ENCODE measurements around the gene CDC42EP1. TPM values are rescaled to one million over a fixed set of nuclear protein-coding genes. Genes with fewer than 3 reads are reported as not detected.
"Not testable (repeated sequence)": the region's sequence is repeated elsewhere in the genome, so short reads cannot be mapped to it uniquely, and the experiment has no call there.

Gene CDC42EP1
- total and polyA plus RNA-seq, 8 donors = 30.8 to 84.3 (median 49.8) TPM

DNA sequence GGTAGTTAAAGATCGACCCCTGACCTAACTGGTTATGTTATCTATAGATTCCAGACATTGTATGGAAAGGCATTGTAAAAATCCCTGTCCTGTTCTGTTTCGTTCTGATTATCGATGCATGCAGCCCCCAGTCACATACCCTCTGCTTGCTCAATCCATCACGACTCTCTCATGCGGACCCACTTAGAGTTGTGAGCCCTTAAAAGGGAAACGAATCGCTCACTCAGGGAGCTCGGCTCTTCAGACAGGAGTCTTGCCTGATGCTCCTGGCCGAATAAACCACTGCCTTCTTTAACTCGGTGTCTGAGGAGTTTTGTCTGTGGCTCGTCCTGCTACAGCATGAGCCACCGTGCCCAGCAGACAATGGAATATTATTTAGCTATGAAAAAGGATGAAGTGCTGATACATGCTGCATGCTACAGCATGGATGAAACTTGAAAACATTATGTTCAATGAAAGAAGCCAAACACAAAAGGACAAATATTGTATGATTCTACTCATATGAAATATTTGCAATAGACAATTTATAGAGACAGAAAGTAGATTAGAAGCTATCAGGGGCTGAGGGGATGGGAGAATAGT is 31.6 kb downstream of the CDC42EP1 start:
- no peaks in the 10 kb centered on the region for H3K36me3 ChIP-seq
- ATAC-seq (no peak), DNase-seq (no peak)
- H3K27ac ChIP-seq = peak overlapping the region in 1 of 2 donors; percentile 76
- H3K27me3 ChIP-seq = no peaks in the 10 kb centered on the region
- TF ChIP-seq, protein P1, sequence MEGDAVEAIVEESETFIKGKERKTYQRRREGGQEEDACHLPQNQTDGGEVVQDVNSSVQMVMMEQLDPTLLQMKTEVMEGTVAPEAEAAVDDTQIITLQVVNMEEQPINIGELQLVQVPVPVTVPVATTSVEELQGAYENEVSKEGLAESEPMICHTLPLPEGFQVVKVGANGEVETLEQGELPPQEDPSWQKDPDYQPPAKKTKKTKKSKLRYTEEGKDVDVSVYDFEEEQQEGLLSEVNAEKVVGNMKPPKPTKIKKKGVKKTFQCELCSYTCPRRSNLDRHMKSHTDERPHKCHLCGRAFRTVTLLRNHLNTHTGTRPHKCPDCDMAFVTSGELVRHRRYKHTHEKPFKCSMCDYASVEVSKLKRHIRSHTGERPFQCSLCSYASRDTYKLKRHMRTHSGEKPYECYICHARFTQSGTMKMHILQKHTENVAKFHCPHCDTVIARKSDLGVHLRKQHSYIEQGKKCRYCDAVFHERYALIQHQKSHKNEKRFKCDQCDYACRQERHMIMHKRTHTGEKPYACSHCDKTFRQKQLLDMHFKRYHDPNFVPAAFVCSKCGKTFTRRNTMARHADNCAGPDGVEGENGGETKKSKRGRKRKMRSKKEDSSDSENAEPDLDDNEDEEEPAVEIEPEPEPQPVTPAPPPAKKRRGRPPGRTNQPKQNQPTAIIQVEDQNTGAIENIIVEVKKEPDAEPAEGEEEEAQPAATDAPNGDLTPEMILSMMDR (IDR thresholded peaks at IDR 0.05) = no peak
- H3K9me3 ChIP-seq = no peaks in the 10 kb centered on the region
- H3K4me3 ChIP-seq = no peak overlapping the region
- intact Hi-C loops (cut with DNase I) = loop anchor here in 1 of 2 donors (5.0 kb wide), 1 partner anchor 55 kb away; no protein-coding TSS in a partner anchor
- H3K4me1 ChIP-seq = peaks cover 0 to 40% of the 10 kb centered on the region in 2 donors

DNA sequence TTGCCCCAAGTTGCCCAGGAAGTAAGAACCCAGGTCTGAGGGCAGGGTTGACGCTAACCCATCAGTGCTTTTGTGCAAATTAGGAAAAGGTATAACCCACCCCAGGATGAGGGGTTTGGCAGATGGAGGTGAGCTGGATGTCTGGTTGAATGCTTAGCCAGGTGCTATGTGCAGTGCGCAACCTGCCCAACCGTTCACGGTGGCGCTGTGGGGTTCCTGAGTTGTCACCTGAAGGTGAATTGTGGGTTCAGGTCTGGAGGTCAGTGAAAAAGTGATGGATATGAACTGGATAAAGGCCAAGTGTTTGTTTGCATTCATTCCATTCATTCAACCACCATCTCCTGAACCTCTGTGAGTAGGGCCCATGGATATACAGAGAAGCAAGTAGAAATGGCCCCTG is 34.0 kb downstream of the CDC42EP1 start:
- Histone ChIP-seq H3K27ac (no peak overlapping the region), H3K4me1 (peaks cover 0 to 38% of the 10 kb centered on the region in 2 donors), H3K9me3 (no peaks in the 10 kb centered on the region), H3K4me3 (no peak overlapping the region), H3K27me3 (no peaks in the 10 kb centered on the region), H3K36me3 (no peaks in the 10 kb centered on the region)
- TF ChIP-seq, protein P1 (IDR thresholded peaks at IDR 0.05) = no peak
- intact Hi-C loops (cut with DNase I) = loop anchor here in 1 of 2 donors (5.0 kb wide), 1 partner anchor 57 kb away; no protein-coding TSS in a partner anchor
- ATAC-seq (no peak), DNase-seq (no peak)

DNA sequence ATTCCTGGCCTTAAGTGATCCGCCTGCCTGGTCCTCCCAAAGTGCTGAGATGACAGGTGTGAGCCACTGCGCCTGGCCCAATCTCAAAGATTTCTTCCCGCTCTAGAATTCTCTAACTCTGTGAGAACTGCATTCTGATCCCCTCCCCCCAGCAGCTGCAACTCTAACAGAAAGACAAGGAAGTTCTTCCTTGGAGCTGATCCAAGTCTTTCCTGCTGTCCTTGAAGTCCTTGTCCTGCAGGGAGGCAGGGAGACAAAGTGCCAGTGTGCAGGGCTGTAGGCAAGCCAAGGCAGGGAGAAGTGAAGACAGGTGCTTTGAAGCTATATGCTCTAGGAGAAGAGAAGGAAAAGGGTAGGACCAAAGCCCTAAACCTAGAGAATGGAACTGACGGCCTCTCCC is 38.9 kb downstream of the CDC42EP1 start:
- Histone ChIP-seq H3K36me3 (no peaks in the 10 kb centered on the region), H3K4me1 (peaks cover 2 to 8% of the 10 kb centered on the region in 2 donors), H3K27me3 (no peaks in the 10 kb centered on the region), H3K9me3 (no peaks in the 10 kb centered on the region), H3K4me3 (no peak overlapping the region), H3K27ac (no peak overlapping the region)
- intact Hi-C loops (cut with DNase I) = no loop called here
- ATAC-seq (no peak), DNase-seq (no peak)
- TF ChIP-seq, protein P1 (IDR thresholded peaks at IDR 0.05) = no peak

DNA sequence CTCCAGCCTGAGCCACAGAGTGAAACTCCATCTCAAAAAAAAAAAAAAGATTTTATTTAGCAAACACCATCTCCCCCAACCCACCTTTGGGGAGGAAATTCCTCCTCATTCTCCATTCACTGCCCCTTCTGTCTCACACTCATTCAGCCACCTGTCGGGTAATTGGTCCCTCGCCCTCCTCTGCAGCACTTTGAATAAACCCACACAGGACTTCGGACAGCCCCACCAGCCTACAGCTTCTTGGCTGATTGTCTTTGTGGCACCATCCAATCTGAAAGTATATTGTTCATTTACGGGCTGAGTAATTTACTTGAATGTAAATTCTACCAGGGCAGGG is 40.9 kb downstream of the CDC42EP1 start:
- DNase-seq (no peak), ATAC-seq (no peak)
- Histone ChIP-seq H3K36me3 (no peaks in the 10 kb centered on the region), H3K4me3 (no peak overlapping the region), H3K27me3 (no peaks in the 10 kb centered on the region), H3K9me3 (no peaks in the 10 kb centered on the region), H3K4me1 (peaks cover 2 to 8% of the 10 kb centered on the region in 2 donors), H3K27ac (no peak overlapping the region)
- intact Hi-C loops (cut with DNase I) = no loop called here
- TF ChIP-seq, protein P1 (IDR thresholded peaks at IDR 0.05) = no peak

DNA sequence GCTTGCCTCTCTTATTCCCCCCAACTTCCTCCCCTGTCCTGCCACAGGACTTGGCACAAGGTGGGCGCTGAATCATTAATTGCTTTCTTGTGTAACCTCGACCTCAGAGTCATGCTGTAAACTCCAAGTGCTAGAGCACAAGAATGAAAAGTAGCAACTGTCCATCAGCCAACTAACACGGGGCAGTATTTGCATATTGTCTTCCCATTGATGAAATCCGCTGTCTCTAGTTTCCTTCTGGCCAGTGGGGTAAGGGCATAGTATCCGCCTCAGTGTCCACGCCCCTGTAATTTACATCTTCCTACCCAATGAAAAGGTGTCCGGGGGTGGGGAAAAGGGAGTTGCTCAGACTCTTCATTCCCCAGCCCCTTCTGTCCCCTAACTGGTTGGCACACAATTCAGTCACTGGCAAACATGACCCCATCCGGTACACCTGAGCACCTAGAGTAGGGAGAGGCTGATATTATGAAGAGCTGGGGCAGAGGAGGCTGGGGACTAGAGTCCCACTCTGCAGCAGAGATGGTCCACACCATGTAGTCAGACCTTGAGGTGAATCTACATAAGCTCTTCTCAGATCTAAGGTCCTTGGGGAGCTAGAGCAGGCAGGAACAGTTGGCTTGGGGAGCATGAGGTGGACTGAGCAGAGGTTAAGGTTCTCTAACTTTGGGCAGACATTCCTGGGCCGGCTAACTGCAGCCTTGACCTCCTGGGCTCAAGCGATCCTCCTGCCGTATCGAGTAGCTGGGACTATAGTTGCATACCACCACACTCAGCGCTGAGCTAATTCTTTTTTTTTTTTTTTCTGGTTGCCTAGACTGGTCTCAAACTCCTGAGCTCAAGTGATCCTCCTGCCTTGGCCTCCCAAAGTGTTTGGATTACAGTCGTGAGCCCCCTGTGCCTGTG is 41.5 kb downstream of the CDC42EP1 start:
- DNase-seq (peak in 3 of 4 donors; percentile 31 to 81 (median 56)), ATAC-seq (peak; percentile 93)
- peaks cover 2 to 9% of the 10 kb centered on the region in 2 donors for H3K4me1 ChIP-seq
- intact Hi-C loops (cut with DNase I) = no loop called here
- no peak overlapping the region for H3K4me3 ChIP-seq
- no peaks in the 10 kb centered on the region for H3K36me3 ChIP-seq
- H3K27me3 ChIP-seq = no peaks in the 10 kb centered on the region
- H3K9me3 ChIP-seq = no peaks in the 10 kb centered on the region
- TF ChIP-seq, protein P1 (IDR thresholded peaks at IDR 0.05) = no peak
- H3K27ac ChIP-seq = no peak overlapping the region

DNA sequence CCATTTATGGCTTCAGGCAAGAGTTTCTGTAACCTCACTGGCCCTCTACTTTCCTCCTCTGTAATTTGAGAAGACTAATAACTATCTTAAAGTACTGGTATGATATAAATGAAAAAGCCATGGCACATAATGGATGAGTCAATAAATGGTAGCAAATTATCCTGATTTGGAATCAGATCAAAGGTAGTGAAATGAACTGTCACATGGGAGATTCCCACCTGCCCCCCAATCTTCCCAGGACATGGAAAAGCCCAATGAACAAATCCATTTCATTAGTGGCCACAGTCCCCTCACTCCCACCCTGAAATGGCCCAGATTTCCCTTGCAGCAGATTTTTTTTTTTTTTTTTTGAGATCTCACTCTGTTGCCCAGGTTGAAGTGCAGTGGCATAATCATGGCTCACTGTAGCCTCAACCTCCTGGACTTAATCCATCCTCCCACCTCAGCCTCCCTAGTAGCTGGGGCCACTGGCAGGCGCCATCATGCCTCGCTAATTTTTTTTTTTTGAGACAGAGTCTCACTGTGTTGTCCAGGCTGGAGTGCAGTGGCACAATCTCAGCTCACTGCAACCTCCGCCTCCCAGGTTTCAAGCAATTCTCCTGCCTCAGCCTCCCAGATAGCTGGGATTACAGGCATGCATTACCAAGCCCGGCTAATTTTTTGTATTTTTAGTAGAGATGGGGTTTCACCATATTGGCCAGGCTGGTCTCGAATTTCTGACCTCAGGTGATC is 42.4 kb downstream of the CDC42EP1 start:
- H3K36me3 ChIP-seq; H3K27ac ChIP-seq; ATAC-seq; DNase-seq; H3K27me3 ChIP-seq; H3K4me3 ChIP-seq; intact Hi-C loops (cut with DNase I); H3K9me3 ChIP-seq: not testable (repeated sequence)
- H3K4me1 ChIP-seq = peaks cover 3 to 19% of the 10 kb centered on the region in 2 donors

All from left lung (tissue), 10 donors.